HG02885 (cell line): ENCODE results near the gene TOM1.
A peak's percentile ranks its signal among the peaks of the same experiment; 100 is the strongest.

Experiments
- ATAC-seq: cut with Tn5 transposase; IDR thresholded peaks from one replicate; pipeline ENCODE4 v1.9.1; 2021; ENCODE audit warnings: mild to moderate bottlenecking; ENCODE audit not compliant: unreplicated experiment, poor library complexity

The TOM1 gene

GRCh38 chr22:35299673-35300499, at the start of gene TOM1:
Gene TOM1, plus strand, starts transcription at chr22:35299894. Its CDS starts 35 bp downstream, at chr22:35299929.
- peak; percentile 95 for ATAC-seq

DNA sequence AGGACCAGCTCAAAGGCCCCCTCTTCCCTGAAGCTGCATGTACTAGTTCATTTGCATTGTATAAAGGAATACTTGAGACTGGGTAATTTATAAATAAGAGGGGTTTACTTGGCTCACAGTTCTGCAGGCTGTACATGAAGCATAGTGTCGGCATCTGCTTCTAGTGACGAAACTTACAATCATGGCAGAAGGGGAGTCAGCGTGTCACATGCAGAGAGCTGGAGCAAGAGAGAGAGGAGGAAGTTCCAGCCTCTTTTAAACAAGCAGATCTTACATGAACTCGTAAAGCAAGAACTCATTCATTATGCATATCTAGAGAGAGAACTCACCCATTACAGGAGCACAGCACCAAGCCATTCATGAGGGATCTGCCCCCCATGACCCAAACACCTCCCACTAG, 49.5 kb upstream of the TOM1 start:
- no peak for ATAC-seq

DNA sequence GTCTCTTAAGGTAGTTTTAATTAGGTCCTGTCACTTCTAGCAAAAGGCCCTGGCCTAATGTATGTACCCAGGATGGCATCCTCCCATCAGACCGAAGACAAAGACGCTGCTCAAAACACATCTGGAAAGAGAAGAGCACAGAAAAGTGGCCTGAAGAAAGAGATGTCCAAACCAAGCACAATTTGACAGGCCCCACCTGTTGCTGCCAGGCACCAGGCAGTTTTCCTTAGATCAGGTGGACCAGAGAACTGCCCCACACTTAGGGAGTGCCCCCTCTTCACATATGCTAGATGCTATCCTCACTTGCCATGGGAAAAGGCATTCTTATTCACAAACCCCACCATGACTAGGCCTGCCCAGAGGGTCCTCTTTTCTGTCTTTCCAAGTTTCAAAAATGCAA, 45.7 kb upstream of the TOM1 start:
- no peak for ATAC-seq

GRCh38 chr22:35257002-35257320, 42.7 kb upstream of the TOM1 start:
- ATAC-seq = peak; percentile 13

DNA sequence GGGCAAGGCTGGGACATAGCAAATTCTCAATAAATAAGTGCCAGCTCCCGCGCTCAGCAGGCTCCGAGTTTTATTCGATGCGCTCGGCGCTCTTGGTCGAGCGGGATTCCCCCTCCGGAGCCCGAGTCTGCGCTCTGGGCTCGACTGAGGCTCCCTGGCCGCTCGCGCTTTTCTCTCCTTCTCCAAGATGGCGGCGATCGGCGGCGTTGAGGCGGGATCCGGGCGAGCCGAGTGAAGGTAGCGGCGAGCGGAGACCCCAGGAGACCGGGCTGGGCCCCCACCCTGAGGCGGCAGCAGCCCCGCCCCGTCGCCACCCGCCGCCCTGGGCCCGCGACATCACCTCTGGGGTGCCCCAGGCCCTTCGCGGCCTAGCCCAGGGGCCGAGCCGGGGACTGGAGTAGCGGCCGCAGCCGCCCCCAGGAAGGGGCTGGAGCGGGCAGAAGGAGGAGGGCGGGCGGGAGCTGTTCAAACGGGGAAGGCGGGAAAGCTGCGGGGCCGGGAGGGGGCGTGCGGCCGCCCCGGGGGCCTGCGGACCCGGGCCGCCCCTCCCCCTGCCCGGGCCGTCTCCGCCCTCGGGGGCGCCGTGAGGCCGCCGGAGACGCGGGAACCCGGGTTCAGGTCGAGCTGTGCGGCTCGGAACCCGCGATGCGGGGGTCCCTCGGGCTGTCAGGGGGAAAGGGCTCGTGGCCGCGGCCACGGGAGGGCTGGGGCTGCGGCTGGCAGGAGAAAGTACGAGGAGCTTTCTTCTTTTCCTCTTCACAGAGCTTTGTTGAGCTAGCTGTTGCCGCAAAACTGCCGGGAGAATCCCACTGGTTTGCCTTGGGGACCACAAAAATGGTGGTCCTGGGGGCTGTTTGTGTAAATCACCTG, 42.1 kb upstream of the TOM1 start, which contains the start of gene HMGXB4:
TSS of gene HMGXB4 (plus strand) at position 173 of the 870 bp plus-strand sequence. CDS start 4,898 bp downstream, outside the sequence.
- peak; percentile 91 for ATAC-seq

DNA sequence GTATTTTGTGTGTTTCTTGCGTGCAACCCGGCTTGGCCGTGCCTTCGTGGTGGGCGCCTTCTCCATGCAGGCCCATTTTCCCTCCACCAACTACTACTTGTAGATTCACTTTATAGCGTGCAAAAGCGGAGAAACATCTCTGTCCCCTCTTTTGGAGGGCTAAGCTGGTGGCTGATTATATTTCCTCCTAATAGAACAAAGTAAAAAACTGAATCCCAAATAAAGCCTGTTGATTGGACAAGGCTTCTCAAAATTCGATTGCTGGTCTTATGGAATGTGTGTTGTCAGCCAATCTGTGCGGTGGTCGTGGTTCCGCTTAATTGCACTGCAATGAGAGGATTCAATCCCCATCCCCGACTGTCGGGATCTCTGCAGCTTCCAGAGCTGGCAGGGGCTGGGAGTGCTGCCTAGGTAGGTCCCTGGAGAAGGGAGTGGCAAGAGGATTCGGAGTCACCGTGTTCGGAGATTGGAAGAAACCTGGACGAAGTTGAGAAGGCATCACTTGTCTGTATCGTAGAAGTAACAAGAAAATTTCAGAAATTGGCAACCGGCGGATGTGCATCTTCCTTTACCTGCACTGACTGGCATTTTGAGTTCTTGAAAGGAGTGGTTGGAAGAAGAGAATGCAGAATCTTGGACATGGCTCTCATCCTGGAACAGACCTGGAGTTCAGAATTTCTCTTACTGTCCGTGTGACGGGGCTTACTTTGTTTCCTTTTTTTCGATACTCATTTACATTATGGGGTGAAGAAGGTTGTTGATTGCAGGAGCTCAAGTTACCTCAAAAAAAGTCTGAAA, 41.3 kb upstream of the TOM1 start:
- ATAC-seq = no peak

- ATAC-seq = no peak
Observed at GRCh38 chr22:35264986-35265385, 34.7 kb upstream of the TOM1 start.

- ATAC-seq = no peak
Observed at GRCh38 chr22:35266277-35266676, 33.4 kb upstream of the TOM1 start.

DNA sequence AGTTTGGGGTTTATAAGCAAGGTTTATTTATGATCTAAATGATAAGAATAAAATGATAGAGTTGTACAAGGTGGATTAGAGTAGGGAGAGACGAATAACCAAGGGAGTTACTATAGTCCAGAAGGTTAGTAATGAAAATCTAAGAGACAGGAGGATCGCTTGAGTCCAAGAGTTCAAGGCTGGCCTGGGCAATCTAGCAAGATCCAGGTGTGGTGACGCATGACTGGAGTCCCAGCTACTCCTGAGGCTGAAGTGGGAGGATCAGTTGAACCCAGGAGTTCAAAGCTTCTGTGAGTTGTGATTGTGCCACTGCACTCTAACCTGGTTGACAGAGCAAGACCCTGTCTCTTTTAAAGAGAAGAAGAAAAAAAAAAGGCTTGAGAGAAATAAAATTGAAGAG, 30.1 kb upstream of the TOM1 start:
- ATAC-seq = no peak

DNA sequence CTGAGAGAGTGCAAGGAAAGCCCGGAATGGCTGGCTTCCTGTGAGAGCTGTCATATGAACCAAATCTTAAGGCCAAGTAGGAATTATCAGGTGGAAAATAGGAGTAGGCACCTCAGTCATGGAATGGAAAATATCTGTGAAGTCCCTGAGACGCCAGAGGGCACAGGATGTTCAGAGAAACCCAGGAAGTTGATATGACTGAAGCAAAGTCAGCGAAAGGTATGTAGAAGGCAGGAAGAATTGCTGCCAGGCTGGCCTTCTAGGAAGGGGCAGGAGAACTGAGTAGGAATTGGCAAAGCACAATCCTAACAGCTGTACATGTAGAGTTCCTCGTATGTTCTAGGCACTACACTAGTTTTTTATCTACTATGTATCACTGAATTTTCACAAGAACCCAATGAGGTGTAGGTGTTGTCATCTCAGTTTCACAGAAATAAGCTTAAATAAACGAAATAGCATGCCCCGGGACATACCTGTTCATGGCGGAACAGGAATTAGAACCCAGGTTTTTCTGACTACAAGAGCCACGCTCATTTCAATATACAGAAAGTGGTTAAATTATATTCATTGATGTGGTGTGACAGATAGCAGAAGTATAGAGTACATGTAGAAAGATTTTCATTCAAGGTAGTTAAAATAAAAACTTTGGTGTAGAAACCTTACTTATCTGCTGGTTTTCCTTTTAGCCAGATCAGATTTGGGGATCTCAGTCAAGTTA, 25.4 kb upstream of the TOM1 start:
- no peak for ATAC-seq

- no peak for ATAC-seq
Observed at GRCh38 chr22:35275580-35275979, 24.1 kb upstream of the TOM1 start.

GRCh38 chr22:35276019-35276418, 23.7 kb upstream of the TOM1 start:
- ATAC-seq = no peak

- ATAC-seq = no peak
Observed at GRCh38 chr22:35288116-35288515, 11.6 kb upstream of the TOM1 start.

DNA sequence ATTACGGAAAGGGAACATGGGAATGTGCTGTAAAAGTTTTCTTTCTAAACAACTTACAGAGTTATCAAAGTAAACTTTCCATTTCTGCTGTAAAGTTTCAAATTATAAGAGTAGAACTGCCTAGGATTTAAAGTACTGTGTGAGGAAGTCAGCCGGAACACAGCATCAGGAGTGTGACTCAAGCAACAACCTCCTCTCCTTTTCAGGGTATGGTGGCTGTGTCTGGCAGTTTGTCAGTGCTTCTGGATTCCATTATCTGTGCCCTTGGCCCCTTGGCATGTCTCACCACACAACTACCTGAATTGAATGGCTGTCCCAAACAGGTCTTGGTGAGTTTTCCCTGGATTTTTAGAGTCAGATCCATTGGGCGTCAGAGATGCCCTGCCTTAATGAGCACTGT, 6.9 kb upstream of the TOM1 start:
- ATAC-seq = no peak

DNA sequence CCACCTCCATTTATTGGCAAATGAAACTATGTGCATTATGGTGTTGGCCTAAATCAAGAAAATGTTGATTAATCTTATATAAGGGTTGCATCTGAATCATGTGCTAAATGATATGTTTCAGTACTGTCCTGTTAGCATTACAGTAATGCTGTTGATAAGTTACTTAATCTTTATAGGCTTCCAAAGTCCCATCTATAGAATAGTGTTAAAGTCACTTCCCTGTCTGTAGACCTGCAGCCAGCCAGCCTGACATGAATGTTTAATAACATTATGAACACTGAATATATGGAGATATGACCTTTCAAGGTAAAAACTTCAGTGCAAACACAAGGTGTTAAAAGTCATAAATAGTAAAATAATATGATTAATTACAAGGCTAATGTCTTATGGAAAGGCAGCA, 3.6 kb upstream of the TOM1 start:
- no peak for ATAC-seq

- no peak for ATAC-seq
Observed at GRCh38 chr22:35299217-35299672, 449 bp upstream of the TOM1 start.

DNA sequence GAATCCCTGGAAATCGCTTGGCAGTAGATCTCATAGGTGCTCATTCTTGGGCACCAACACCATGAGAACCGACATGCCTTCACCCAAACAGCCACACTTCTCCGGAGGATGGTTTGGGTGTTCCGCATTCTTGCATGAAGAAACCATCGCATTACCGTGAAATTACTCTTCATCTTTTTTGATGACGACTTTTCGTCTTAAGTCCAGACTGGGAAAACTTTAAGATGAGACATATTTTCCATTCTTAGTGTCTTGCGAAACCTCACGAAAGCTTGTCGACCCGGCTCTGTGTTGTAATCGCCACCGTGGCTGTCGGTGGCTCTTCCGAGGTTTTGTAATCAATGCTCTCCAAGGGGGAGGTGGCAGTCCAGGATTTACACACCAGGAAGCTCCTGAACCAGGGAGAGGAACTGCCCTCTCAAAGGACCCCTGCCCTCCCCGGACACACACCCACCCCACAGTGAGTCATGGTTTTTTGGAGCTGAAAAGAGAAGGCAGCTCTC, 1.7 kb downstream of the TOM1 start:
- ATAC-seq = no peak

DNA sequence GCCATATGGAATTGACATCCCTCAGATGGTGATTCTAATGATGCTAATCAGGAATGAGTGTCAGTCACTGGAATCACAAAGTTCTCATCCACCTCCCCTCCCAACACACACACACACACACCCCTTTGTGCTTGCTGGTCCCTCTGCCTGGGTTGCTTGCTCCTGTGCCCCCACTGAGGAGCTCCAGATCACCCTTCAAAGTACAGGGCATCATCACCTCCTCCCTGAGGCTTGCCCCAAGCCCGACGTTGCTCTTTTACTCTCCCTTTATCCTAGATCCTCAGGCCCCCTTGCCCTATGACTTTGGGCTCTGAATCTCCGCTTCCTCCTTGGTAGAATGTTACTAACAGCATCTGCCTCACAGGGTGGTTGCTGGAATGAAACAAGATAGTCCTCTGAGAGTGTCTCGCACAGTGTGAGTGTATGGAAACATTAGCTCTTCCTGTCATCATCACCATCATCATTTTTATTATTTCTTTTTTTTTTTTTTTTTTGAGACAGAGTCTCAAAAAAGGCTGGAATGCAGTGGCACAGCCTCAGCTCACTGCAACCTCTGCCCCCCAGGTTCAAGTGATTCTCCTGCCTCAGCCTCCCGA, 3.4 kb downstream of the TOM1 start:
- no peak for ATAC-seq

DNA sequence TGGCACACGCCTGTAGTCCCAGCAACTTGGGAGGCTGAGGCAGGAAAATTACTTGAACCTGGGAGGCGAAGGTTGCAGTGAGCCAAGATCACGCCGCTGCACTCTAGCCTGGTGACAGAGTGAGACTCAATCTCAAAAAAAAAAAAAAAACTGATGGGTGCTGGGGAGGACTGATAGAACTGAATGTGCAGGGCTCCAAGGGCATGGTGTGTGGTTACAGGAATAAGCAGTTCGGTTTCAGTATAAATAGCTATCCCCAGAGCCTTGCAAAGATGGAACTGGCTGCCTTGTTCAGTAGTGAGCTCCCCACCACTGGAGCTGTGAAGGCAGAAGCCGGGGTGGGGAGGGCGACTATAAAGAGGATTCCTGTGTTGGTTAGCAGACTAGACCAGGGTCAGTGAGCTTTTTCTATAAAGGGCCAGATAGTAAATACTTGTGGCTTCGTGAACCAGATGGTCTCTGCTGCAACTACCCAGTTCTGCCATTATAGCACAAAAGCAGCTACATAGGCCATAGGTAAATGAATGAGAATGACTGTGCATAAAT, 5.9 kb downstream of the TOM1 start:
- no peak for ATAC-seq
